Tibial nerve (tissue), 4 donors: ENCODE results near the gene TESK1. TPM values are rescaled to one million over a fixed set of nuclear protein-coding genes. Genes with fewer than 3 reads are reported as not detected.

ENCODE experiments used
- DNase-seq, 2 donors: peaks; one replicate each; pipeline ENCODE4 v3.0.0-alpha.2; 2019; ENCODE audit warnings: low spot score in 2 of 2
- H3K27ac ChIP-seq, 4 donors: fragments of 200-600 bp; sonication (generic) in 3 of 4; one replicate each; pipeline ENCODE4 v1.5.1; 2017 to 2019; ENCODE audit warnings: mild to moderate bottlenecking in 1 of 4
- H3K27me3 ChIP-seq, 2 donors: fragments of 200-600 bp; sonication (generic) in 1 of 2; one replicate each; pipeline versions ENCODE4 v1.5.1 to v1.6.0; 2017 to 2019
- H3K36me3 ChIP-seq, 3 donors: fragments of 200-600 bp; sonication (generic); one replicate each; pipeline ENCODE4 v1.5.1; 2018 to 2019
- H3K4me1 ChIP-seq, 4 donors: fragments of 200-600 bp; sonication (generic) in 3 of 4; one replicate each; pipeline ENCODE4 v1.5.1; 2017 to 2019
- H3K4me3 ChIP-seq, 4 donors: fragments of 200-600 bp; sonication (generic) in 3 of 4; one replicate each; pipeline ENCODE4 v1.5.1; 2017 to 2019; ENCODE audit warnings: mild to moderate bottlenecking in 1 of 4, moderate library complexity in 1 of 4
- H3K9me3 ChIP-seq, 4 donors: fragments of 200-600 bp; sonication (generic) in 3 of 4; one replicate each; pipeline ENCODE4 v1.5.1; 2017 to 2019
- EP300 ChIP-seq, 2 donors: sonication (generic); formaldehyde crosslinking; IDR thresholded peaks; one replicate each; pipeline ENCODE4 v1.6.1; 2017; ENCODE audit warnings: antibody characterized with exemption in 2 of 2, mild to moderate bottlenecking in 1 of 2
- POLR2A ChIP-seq, 2 donors: fragments of 450-650 bp; IDR thresholded peaks; one replicate each; pipeline ENCODE4 v1.6.1; 2017; ENCODE audit warnings: antibody characterized with exemption in 2 of 2, mild to moderate bottlenecking in 2 of 2, moderate library complexity in 2 of 2
- WGBS, 2 donors: methylation state at CpG; one replicate each; pipeline ENCODE4 v1.1.5; 2018; 5-methylcytosine and 5-hydroxymethylcytosine counted together
- total RNA-seq, 4 donors: library from RNA; depleted of rRNA; stranded (reverse); fragments of >200 nt; gene quantifications; one replicate each; pipeline ENCODE4 v1.1.0, GENCODE V29; 2016
- TF ChIP-seq, protein P1 (sequence below), 5 experiments: fragments of 200-600 bp in 3 of 5; fragments of 450-650 bp in 2 of 5; sonication (generic) in 3 of 5; IDR thresholded peaks; one replicate each; pipeline ENCODE4 v1.5.1; 2016 to 2019; ENCODE audit warnings: antibody characterized with exemption in 5 of 5, mild to moderate bottlenecking in 3 of 5, moderate library complexity in 2 of 5

TESK1 gene
- total RNA-seq, 4 donors from 2014 or later, result 29.3 to 40.0 (median 35.6) TPM

DNA sequence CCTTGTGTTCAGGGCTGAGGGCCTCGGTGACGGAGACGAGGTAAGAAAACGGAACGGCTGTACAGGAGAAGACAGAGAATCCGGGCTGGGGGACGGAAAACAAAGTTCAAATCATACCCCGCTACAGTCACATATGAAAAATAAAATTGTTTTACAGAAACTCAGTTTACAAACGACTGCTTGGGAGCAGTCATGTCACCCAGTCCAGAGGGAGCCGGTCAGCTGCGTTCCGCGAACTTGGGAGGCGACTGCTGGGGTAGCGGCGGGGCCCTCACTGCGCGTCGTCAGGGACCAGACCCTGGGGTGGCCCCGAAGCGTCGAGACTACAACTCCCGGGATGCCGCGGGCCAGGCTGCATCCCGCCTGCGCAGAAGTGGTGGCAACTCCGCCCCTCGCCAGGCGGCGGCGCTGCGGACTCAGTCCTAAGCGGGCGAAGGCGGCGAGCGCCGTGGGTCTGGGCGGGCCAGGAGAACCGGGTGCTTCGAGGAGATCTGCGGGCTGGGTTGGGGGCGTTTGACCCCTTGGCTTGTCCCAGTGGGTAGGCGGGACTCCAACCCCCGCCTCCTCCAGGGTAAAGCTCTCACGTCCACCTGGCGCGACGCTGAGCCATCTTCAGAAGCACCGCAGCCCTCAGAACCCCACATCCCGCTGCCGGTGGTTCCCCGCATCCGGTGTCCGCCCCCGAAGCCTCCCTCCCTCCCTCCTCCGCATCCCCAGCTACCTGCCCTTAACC lies 41.6 kb downstream of the TESK1 start:
- Histone ChIP-seq H3K27ac (peak overlapping the region; percentile 82 to 94 (median 86)), H3K27me3 (no peaks in the 10 kb centered on the region), H3K4me1 (peaks cover 0 to 16% (median 6%) of the 10 kb centered on the region in 4 donors), H3K36me3 (no peaks in the 10 kb centered on the region), H3K9me3 (no peaks in the 10 kb centered on the region), H3K4me3 (peak overlapping the region; percentile 34 to 73 (median 58))
- WGBS, 2 donors, result 0 to 1% methylated on average over 22 to 44 of the region's 58 CpGs
- DNase-seq, result peak; percentile 89 to 95
- TF ChIP-seq POLR2A (IDR thresholded peaks at IDR 0.05) (peak; percentile 74 to 85), EP300 (IDR thresholded peaks at IDR 0.05) (peak; percentile 81 to 96)
- TF ChIP-seq, protein P1, sequence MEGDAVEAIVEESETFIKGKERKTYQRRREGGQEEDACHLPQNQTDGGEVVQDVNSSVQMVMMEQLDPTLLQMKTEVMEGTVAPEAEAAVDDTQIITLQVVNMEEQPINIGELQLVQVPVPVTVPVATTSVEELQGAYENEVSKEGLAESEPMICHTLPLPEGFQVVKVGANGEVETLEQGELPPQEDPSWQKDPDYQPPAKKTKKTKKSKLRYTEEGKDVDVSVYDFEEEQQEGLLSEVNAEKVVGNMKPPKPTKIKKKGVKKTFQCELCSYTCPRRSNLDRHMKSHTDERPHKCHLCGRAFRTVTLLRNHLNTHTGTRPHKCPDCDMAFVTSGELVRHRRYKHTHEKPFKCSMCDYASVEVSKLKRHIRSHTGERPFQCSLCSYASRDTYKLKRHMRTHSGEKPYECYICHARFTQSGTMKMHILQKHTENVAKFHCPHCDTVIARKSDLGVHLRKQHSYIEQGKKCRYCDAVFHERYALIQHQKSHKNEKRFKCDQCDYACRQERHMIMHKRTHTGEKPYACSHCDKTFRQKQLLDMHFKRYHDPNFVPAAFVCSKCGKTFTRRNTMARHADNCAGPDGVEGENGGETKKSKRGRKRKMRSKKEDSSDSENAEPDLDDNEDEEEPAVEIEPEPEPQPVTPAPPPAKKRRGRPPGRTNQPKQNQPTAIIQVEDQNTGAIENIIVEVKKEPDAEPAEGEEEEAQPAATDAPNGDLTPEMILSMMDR (IDR thresholded peaks at IDR 0.05), result peak; percentile 94 to 99 (median 99)

- no peaks in the 10 kb centered on the region for H3K27me3 ChIP-seq
- peaks cover 0 to 16% (median 6%) of the 10 kb centered on the region in 4 donors for H3K4me1 ChIP-seq
- H3K27ac ChIP-seq, result peak overlapping the region in 1 of 4 donors; percentile 63
- peak overlapping the region in 1 of 4 donors; percentile 45 for H3K4me3 ChIP-seq
- 69 to 82% methylated on average over 19 to 26 of the region's 26 CpGs for WGBS, 2 donors
- no peaks in the 10 kb centered on the region for H3K36me3 ChIP-seq
- TF ChIP-seq, protein P1 (IDR thresholded peaks at IDR 0.05), result no peak
- no peak for TF ChIP-seq EP300 (IDR thresholded peaks at IDR 0.05)
- TF ChIP-seq POLR2A (IDR thresholded peaks at IDR 0.05), result no peak
- DNase-seq, result no peak
- H3K9me3 ChIP-seq, result no peaks in the 10 kb centered on the region
Observed at GRCh38 chr9:35649431-35650340, 44.6 kb downstream of the TESK1 start.

GRCh38 chr9:35650341-35651158 lies 45.5 kb downstream of the TESK1 start, which contains the start of gene SIT1:
Gene SIT1 (minus strand): TSS chr9:35650931. CDS start chr9:35650853, 78 bp downstream.
- Histone ChIP-seq H3K27me3 (no peaks in the 10 kb centered on the region), H3K27ac (peak within 1 kb of the TSS in 1 of 4 donors; percentile 63), H3K9me3 (no peaks in the 10 kb centered on the region), H3K4me3 (peak within 1 kb of the TSS in 1 of 4 donors; percentile 45), H3K36me3 (no peaks in the 10 kb centered on the region), H3K4me1 (peaks cover 0 to 12% (median 6%) of the 10 kb centered on the region in 4 donors)
- 49 to 65% methylated on average over 19 to 21 of the region's 22 CpGs for WGBS, 2 donors
- no peak for DNase-seq
- TF ChIP-seq, protein P1 (IDR thresholded peaks at IDR 0.05), result no peak
- TF ChIP-seq EP300 (IDR thresholded peaks at IDR 0.05) (no peak), POLR2A (IDR thresholded peaks at IDR 0.05) (no peak)

- no peak overlapping the region for H3K4me3 ChIP-seq
- H3K9me3 ChIP-seq, result no peaks in the 10 kb centered on the region
- H3K27me3 ChIP-seq, result no peaks in the 10 kb centered on the region
- DNase-seq, result no peak
- no peaks in the 10 kb centered on the region for H3K36me3 ChIP-seq
- H3K27ac ChIP-seq, result no peak overlapping the region
- WGBS, 2 donors, result 78 to 79% methylated on average over 5 to 7 of the region's 7 CpGs
- TF ChIP-seq, protein P1 (IDR thresholded peaks at IDR 0.05), result no peak
- no peak for TF ChIP-seq POLR2A (IDR thresholded peaks at IDR 0.05)
- no peak for TF ChIP-seq EP300 (IDR thresholded peaks at IDR 0.05)
- H3K4me1 ChIP-seq, result peaks cover 0 to 9% (median 5%) of the 10 kb centered on the region in 4 donors
Observed at GRCh38 chr9:35651956-35652828, 47.1 kb downstream of the TESK1 start.
